Activated CD8-positive, alpha-beta T cell treated with anti-CD3 and anti-CD28 coated beads, Interleukin-2, amount 10 ng/mL, durations not matched to agents 7 days and 5 days (primary cell): ENCODE data around the gene AGL. TPM values are rescaled to one million over a fixed set of nuclear protein-coding genes. Genes with fewer than 3 reads are reported as not detected.
"Not testable (repeated sequence)": the region's sequence is repeated elsewhere in the genome, so short reads cannot be mapped to it uniquely, and the experiment has no call there.

Source experiments
- ATAC-seq: fragments of 150-1000 bp; cut with Tn5 transposase; one replicate; pipeline ENCODE4 v1.10.0; 2021; ENCODE audit warnings: moderate library complexity
- CTCF ChIA-PET: fragments of 350-600 bp; sonication (Branson Sonifier 250); formaldehyde crosslinking; loops from one replicate; lab custom pipeline; 2021; ENCODE audit warnings: antibody characterized with exemption; lab: Charles Lee
- POLR2A ChIA-PET: fragments of 350-600 bp; sonication (Branson Sonifier 250); formaldehyde crosslinking; loops from one replicate; lab custom pipeline; 2021; ENCODE audit warnings: antibody characterized with exemption; lab: Charles Lee
- DNase-seq: peaks from one replicate; pipeline ENCODE4 v3.0.0-alpha.2; 2020
- H3K27ac Mint-ChIP-seq: one replicate; pipeline ENCODE4 v1.8.0; 2021; ENCODE audit warnings: mild to moderate bottlenecking, mixed read lengths
- H3K27me3 Mint-ChIP-seq: one replicate; pipeline ENCODE4 v1.8.0; 2021; ENCODE audit warnings: low read depth, mixed read lengths
- H3K36me3 Mint-ChIP-seq: one replicate; pipeline ENCODE4 v1.8.0; 2021; ENCODE audit warnings: low read depth, mixed read lengths
- H3K4me1 Mint-ChIP-seq: one replicate; pipeline ENCODE4 v1.8.0; 2021; ENCODE audit warnings: low read depth, mixed read lengths
- H3K4me3 Mint-ChIP-seq: one replicate; pipeline ENCODE4 v1.8.0; 2021; ENCODE audit warnings: mild to moderate bottlenecking, mixed read lengths
- H3K9me3 Mint-ChIP-seq: one replicate; pipeline ENCODE4 v1.8.0; 2022; ENCODE audit warnings: mixed read lengths; ENCODE audit not compliant: insufficient read depth
- total RNA-seq, 2 experiments: library from RNA; stranded (reverse); gene quantifications; one replicate each; pipeline ENCODE4 v1.2.3, GENCODE V29; 2021

The AGL gene
- total RNA-seq, 2 experiments from 2014 or later = 10.8 to 12.0 TPM

- peaks cover 4% of the 10 kb centered on the region for H3K4me1 Mint-ChIP-seq
- ChIA-PET CTCF (no interaction called here), POLR2A (interaction anchor here (0.7 kb wide), 1 partner anchor 22 kb away, joined by 3 read pairs; no protein-coding TSS in a partner anchor)
- no peak overlapping the region for H3K4me3 Mint-ChIP-seq
- H3K9me3 Mint-ChIP-seq = no peaks in the 10 kb centered on the region
- ATAC-seq (no peak), DNase-seq (no peak)
- no peak overlapping the region for H3K27ac Mint-ChIP-seq
- H3K27me3 Mint-ChIP-seq = no peaks in the 10 kb centered on the region
- peaks cover 17% of the 10 kb centered on the region for H3K36me3 Mint-ChIP-seq
Observed at GRCh38 chr1:99886841-99887240, 36.7 kb downstream of the AGL start.

- ChIA-PET POLR2A (no interaction called here), CTCF (no interaction called here)
- no peak overlapping the region for H3K4me3 Mint-ChIP-seq
- H3K36me3 Mint-ChIP-seq = peaks cover 19% of the 10 kb centered on the region
- no peak overlapping the region for H3K27ac Mint-ChIP-seq
- DNase-seq (no peak), ATAC-seq (no peak)
- no peaks in the 10 kb centered on the region for H3K9me3 Mint-ChIP-seq
- no peaks in the 10 kb centered on the region for H3K27me3 Mint-ChIP-seq
- peaks cover 4% of the 10 kb centered on the region for H3K4me1 Mint-ChIP-seq
Observed at GRCh38 chr1:99887890-99888289, 37.7 kb downstream of the AGL start.

GRCh38 chr1:99891997-99892396, 41.8 kb downstream of the AGL start:
- ChIA-PET POLR2A (no interaction called here), CTCF (no interaction called here)
- no peaks in the 10 kb centered on the region for H3K4me1 Mint-ChIP-seq
- H3K36me3 Mint-ChIP-seq = peaks cover 12% of the 10 kb centered on the region
- H3K27me3 Mint-ChIP-seq = no peaks in the 10 kb centered on the region
- no peak overlapping the region for H3K27ac Mint-ChIP-seq
- H3K9me3 Mint-ChIP-seq = no peaks in the 10 kb centered on the region
- no peak for ATAC-seq
- DNase-seq = no peak
- no peak overlapping the region for H3K4me3 Mint-ChIP-seq

- DNase-seq, H3K9me3 Mint-ChIP-seq, H3K4me1 Mint-ChIP-seq, ATAC-seq, H3K4me3 Mint-ChIP-seq, H3K27me3 Mint-ChIP-seq, CTCF ChIA-PET, POLR2A ChIA-PET, H3K27ac Mint-ChIP-seq: not testable (repeated sequence)
- peaks cover 32% of the 10 kb centered on the region for H3K36me3 Mint-ChIP-seq
Observed at GRCh38 chr1:99903278-99903677, 53.1 kb downstream of the AGL start.

- Mint-ChIP-seq H3K36me3 (peaks cover 27% of the 10 kb centered on the region), H3K4me1 (peaks cover 7% of the 10 kb centered on the region), H3K9me3 (no peaks in the 10 kb centered on the region), H3K27ac (no peak overlapping the region), H3K4me3 (no peak overlapping the region), H3K27me3 (no peaks in the 10 kb centered on the region)
- ChIA-PET POLR2A (no interaction called here), CTCF (no interaction called here)
- ATAC-seq (no peak), DNase-seq (no peak)
Observed at GRCh38 chr1:99906535-99906934, 56.4 kb downstream of the AGL start.

GRCh38 chr1:99917214-99917613, 67.1 kb downstream of the AGL start:
- Mint-ChIP-seq H3K27ac (no peak overlapping the region), H3K36me3 (peaks cover 10% of the 10 kb centered on the region), H3K4me1 (no peaks in the 10 kb centered on the region), H3K27me3 (no peaks in the 10 kb centered on the region), H3K9me3 (no peaks in the 10 kb centered on the region), H3K4me3 (no peak overlapping the region)
- no peak for ATAC-seq
- no peak for DNase-seq
- ChIA-PET CTCF (no interaction called here), POLR2A (no interaction called here)

- ATAC-seq (no peak), DNase-seq (no peak)
- ChIA-PET POLR2A (no interaction called here), CTCF (no interaction called here)
- no peaks in the 10 kb centered on the region for H3K9me3 Mint-ChIP-seq
- no peak overlapping the region for H3K27ac Mint-ChIP-seq
- H3K36me3 Mint-ChIP-seq = peaks cover 6% of the 10 kb centered on the region
- no peaks in the 10 kb centered on the region for H3K27me3 Mint-ChIP-seq
- no peaks in the 10 kb centered on the region for H3K4me1 Mint-ChIP-seq
- H3K4me3 Mint-ChIP-seq = no peak overlapping the region
Observed at GRCh38 chr1:99919220-99919619, 69.1 kb downstream of the AGL start.

GRCh38 chr1:99934801-99935200, 84.6 kb downstream of the AGL start:
- ChIA-PET CTCF (no interaction called here), POLR2A (no interaction called here)
- H3K36me3 Mint-ChIP-seq = no peaks in the 10 kb centered on the region
- no peak overlapping the region for H3K4me3 Mint-ChIP-seq
- no peak for DNase-seq
- H3K4me1 Mint-ChIP-seq = no peaks in the 10 kb centered on the region
- no peak overlapping the region for H3K27ac Mint-ChIP-seq
- H3K9me3 Mint-ChIP-seq = no peaks in the 10 kb centered on the region
- ATAC-seq = no peak
- H3K27me3 Mint-ChIP-seq = peaks cover 6% of the 10 kb centered on the region

GRCh38 chr1:99935534-99935933, 85.4 kb downstream of the AGL start:
- no peaks in the 10 kb centered on the region for H3K4me1 Mint-ChIP-seq
- no peaks in the 10 kb centered on the region for H3K9me3 Mint-ChIP-seq
- H3K27me3 Mint-ChIP-seq = peaks cover 4% of the 10 kb centered on the region
- DNase-seq = no peak
- POLR2A ChIA-PET = interaction anchor here (0.6 kb wide), 1 partner anchor 31 kb away, joined by 4 read pairs; no protein-coding TSS in a partner anchor
- H3K36me3 Mint-ChIP-seq = no peaks in the 10 kb centered on the region
- no peak overlapping the region for H3K4me3 Mint-ChIP-seq
- ATAC-seq = no peak
- CTCF ChIA-PET = no interaction called here
- no peak overlapping the region for H3K27ac Mint-ChIP-seq

- ATAC-seq (no peak), DNase-seq (no peak)
- CTCF ChIA-PET = no interaction called here
- Mint-ChIP-seq H3K27me3 (peaks cover 4% of the 10 kb centered on the region), H3K4me1 (no peaks in the 10 kb centered on the region), H3K36me3 (no peaks in the 10 kb centered on the region), H3K9me3 (no peaks in the 10 kb centered on the region), H3K4me3 (no peak overlapping the region), H3K27ac (no peak overlapping the region)
- POLR2A ChIA-PET = interaction anchor here (0.6 kb wide), 1 partner anchor 31 kb away, joined by 4 read pairs; no protein-coding TSS in a partner anchor
Observed at GRCh38 chr1:99936071-99936470, 85.9 kb downstream of the AGL start.

- ChIA-PET CTCF (no interaction called here), POLR2A (no interaction called here)
- H3K4me1 Mint-ChIP-seq = no peaks in the 10 kb centered on the region
- ATAC-seq (no peak), DNase-seq (no peak)
- no peaks in the 10 kb centered on the region for H3K36me3 Mint-ChIP-seq
- H3K27ac Mint-ChIP-seq = no peak overlapping the region
- H3K27me3 Mint-ChIP-seq = no peaks in the 10 kb centered on the region
- no peaks in the 10 kb centered on the region for H3K9me3 Mint-ChIP-seq
- no peak overlapping the region for H3K4me3 Mint-ChIP-seq
Observed at GRCh38 chr1:99942723-99943122, 92.6 kb downstream of the AGL start.

- H3K27me3 Mint-ChIP-seq = no peaks in the 10 kb centered on the region
- POLR2A ChIA-PET = no interaction called here
Observed at GRCh38 chr1:99943223-99943794, 93.1 kb downstream of the AGL start.

GRCh38 chr1:99944192-99944591, 94.0 kb downstream of the AGL start:
- Mint-ChIP-seq H3K4me3 (no peak overlapping the region), H3K4me1 (no peaks in the 10 kb centered on the region), H3K27ac (no peak overlapping the region), H3K27me3 (no peaks in the 10 kb centered on the region), H3K36me3 (no peaks in the 10 kb centered on the region), H3K9me3 (no peaks in the 10 kb centered on the region)
- ChIA-PET POLR2A (no interaction called here), CTCF (no interaction called here)
- DNase-seq (no peak), ATAC-seq (no peak)

More at GRCh38 chr1:99943223-99943794, 93.1 kb downstream of the AGL start:
- CTCF ChIA-PET = no interaction called here
- Mint-ChIP-seq H3K36me3 (no peaks in the 10 kb centered on the region), H3K9me3 (no peaks in the 10 kb centered on the region), H3K27ac (no peak overlapping the region), H3K4me3 (no peak overlapping the region), H3K4me1 (no peaks in the 10 kb centered on the region)
- ATAC-seq (no peak), DNase-seq (no peak)
